Hematopoietic multipotent progenitor cell treated with erythropoietin and hydrocortisone succinate and interleukin-3 and kit ligand, for 6 days (in vitro differentiated cells): ENCODE data around the gene ABHD4.
"Not testable (repeated sequence)": the region's sequence is repeated elsewhere in the genome, so short reads cannot be mapped to it uniquely, and the experiment has no call there.

Experiments
- DNase-seq: peaks from one replicate; pipeline ENCODE4 v3.0.0-alpha.2; 2015

Gene ABHD4

DNA sequence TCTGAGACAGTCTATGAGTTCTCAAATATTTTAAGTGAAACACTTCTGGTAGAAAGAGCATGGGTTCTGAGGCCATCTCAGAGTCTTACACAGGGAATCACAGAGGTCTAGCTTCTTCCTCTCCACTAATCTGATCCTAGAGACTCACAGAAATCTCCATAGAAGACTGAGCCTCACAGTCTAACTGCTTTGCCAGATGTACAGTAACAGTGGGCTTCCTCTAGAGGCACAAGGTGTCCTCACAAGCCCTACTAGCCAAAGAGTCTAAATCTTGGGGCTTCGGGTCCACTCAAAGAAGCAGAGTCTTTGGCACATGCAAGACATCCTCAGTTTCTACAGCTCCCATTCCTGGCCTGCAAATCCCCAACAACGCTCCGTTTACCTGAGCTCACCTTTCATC, 32.0 kb downstream of the ABHD4 start:
- DNase-seq: no peak

DNA sequence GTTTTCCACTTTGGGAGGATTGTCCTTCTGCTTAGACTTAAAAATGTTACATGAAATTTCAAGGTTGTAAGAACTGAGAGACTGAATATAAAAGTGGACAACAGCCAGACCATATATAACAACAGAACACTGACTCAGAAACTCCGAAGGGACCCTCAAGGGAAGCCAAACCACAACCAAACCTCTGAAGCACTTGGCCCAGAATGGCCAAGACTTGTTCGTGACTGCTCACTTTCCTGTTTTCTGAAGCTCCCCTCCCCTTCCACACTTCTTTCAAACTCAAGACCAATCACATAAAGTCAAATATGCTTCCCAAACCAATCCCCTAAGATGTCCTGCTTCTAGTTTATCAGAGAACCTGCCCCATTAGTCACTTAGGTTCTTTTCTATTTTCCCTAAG, 32.4 kb downstream of the ABHD4 start:
- DNase-seq: no peak

DNA sequence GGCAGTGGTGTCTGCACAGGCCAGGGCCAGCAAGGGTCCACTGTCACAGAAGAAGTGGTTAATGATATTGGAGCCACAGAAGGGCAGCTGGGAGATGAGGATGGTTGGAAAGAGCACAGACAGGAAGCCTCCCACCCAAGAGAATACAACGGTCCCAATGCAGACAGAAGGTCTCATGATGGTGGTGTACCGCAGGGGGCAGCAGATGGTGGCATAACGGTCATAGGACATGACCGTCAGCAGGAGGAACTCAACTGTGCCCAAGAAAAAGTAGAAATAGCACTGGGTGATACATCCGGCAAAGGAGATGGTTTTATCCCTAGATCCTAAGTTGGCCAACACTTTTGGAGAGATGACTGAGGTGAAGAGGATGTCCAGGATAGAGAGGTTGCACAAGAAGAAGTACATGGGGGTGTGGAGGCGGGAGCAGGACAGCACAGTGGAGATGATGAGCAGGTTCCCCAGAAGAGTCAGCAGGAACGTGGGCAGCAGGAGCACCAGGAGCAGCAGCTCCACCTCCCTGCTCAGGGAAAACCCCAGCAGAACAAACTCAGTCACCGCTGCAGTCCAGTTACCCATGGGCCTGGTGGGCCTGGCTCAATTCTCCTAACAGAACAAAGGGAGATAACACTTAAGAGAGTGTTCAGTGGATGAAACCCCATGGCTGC, 36.3 kb downstream of the ABHD4 start:
- DNase-seq: no peak

- DNase-seq: not testable (repeated sequence)
Measured at GRCh38 chr14:22635980-22636379, 37.9 kb downstream of the ABHD4 start.

DNA sequence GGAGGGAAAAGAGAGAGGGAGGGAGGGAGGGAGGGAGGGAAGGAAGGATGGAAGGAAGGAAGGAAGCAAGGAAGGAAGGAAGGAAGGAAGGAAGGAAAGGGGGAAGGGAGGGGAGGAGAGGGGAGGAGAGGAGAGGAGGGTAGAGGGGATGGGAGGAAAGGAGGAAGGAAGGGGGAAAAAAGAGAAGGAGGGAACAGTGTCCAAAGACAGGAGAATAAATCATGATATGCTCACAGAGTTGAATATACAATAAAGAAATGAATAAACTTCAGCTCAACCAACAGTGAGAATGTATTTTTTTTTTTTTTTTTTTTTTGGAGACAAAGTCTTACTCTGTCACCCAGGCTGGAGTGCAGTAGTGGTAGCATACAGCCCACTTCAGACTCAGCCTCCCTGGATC, 42.1 kb downstream of the ABHD4 start:
- no peak for DNase-seq

- DNase-seq: no peak
Measured at GRCh38 chr14:22641846-22642245, 43.7 kb downstream of the ABHD4 start.

DNA sequence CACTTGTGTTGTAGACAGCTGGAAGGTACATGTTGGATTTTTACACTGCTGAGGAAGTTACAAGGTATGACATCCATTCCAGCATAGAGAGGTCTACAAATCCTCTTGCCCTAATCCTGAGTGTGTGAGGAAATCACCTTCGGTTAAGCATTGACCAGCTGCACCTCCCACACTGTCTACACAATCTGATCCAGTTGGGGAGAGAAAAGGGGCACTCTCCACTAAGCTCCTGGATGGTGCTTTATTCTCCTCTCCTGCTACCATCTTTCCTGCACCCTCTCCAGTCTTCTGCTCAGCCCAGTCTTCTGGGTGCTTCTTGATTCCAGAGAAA, 46.2 kb downstream of the ABHD4 start, which contains the start of gene OR6J1:
Gene OR6J1 (minus strand): TSS at position 48 of the 331 bp plus-strand sequence. CDS start 9,541 bp downstream, outside the sequence.
- DNase-seq: no peak

GRCh38 chr14:22646570-22647254, 48.6 kb downstream of the ABHD4 start:
- no peak for DNase-seq

DNA sequence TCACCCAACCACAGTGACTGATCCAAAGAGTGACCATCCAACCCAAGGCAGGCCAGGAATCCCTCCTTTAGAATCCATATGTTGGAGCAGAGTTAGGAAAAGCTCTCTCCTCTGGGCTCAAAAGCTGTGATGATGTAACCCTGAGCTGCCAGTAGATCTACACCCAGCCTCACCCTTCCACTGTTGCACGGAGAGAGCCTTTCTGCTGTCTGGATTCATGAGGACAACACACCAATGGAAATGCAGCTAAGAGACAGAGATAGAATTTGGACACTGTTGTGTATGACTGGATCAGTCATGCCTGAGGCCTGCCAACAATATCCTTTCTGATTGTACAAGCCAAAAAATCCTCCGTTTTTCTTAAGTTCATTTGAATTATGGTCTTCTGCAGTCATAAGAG, 50.4 kb downstream of the ABHD4 start:
- DNase-seq: no peak

GRCh38 chr14:22650046-22650739, 52.1 kb downstream of the ABHD4 start:
- no peak for DNase-seq

DNA sequence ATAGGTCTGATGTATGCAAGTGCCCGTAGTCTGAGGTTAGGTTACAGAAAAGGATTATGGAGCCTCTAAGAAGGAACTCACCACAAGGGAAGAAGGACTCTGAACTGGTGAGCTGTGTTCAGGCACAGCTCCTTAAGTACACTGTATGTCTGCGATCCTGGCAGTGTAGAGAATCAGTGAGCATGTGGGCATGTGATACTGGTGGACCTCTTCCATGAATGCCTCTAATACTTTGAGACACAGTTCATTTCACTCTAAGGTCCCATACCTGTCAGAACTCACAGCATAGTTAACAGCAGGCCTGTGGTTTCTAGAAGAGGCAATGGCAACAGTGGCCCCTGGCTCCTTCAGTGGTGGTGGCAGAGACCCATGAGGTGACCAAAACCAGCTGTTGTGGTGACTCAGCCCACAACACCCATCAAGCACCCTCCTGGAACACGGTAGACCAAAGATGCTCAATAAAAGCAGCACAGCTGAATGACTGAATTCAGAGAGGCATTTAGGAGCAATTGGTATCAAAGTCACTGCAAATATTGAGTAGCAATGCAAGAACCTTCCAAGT, 52.9 kb downstream of the ABHD4 start:
- DNase-seq: peak; percentile 51

GRCh38 chr14:22651586-22651985, 53.5 kb downstream of the ABHD4 start:
- DNase-seq: no peak

GRCh38 chr14:22653012-22653621, 55.0 kb downstream of the ABHD4 start:
- DNase-seq: peak; percentile 86

GRCh38 chr14:22656226-22656625, 58.1 kb downstream of the ABHD4 start:
- DNase-seq: no peak

GRCh38 chr14:22656945-22657731, 59.0 kb downstream of the ABHD4 start:
- no peak for DNase-seq

DNA sequence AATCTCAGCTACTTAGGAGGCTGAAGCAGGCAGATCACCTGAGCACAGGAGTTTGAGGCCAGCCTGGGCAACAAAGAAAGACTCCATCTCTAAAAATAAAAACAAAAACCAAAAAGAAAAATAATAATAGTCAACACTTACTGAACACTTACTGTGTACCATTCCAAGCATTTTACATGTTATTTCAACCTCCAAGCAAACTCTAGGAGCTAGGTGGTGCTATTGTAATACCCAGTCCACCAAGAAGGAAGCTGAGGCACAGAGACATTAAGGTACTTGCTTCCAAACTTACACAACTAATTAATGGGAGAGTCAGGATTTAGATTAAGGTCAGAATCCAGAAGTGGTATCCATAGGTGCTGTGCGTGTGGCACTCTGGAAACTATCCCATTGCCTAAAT, 59.8 kb downstream of the ABHD4 start:
- peak; percentile 51 for DNase-seq

- DNase-seq: no peak
Measured at GRCh38 chr14:22658946-22659345, 60.8 kb downstream of the ABHD4 start.

GRCh38 chr14:22660654-22661053, 62.6 kb downstream of the ABHD4 start:
- DNase-seq: no peak
